Glomerular visceral epithelial cell (primary cell): ENCODE measurements around the gene APCDD1L.

ENCODE experiments used
- DNase-seq: peaks from one replicate; pipeline ENCODE4 v3.0.0-alpha.2; 2016; ENCODE audit errors: extremely low spot score

Gene APCDD1L

DNA sequence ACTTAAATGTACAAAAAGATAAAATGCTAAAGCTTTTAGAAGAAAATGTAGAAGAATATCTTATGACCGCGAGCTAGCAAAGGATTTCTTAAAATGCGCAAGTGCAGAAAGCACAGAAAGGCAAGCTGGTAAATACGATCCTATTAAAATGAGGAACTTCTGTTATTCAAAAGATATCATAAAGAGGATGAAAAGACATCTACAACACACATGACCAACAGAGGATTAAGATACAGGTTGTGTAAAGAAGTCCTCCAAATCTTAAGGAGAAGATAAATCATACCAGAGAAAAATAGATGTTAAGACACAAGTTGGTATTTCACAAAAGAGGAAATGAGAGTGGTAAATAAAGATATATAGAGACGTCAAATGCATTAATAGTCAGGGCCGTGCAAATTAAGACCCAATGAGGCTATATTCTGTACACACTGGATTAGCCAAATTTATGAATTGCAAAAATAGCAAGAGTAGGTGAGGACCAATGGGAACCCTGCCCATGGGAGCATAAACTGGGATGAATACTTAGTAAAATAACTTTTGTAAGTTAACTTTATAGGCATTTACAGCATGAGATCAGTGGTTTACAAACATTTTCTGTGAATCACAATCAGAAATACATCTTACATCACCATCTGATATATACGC is 23.0 kb downstream of the APCDD1L start:
- DNase-seq: no peak

DNA sequence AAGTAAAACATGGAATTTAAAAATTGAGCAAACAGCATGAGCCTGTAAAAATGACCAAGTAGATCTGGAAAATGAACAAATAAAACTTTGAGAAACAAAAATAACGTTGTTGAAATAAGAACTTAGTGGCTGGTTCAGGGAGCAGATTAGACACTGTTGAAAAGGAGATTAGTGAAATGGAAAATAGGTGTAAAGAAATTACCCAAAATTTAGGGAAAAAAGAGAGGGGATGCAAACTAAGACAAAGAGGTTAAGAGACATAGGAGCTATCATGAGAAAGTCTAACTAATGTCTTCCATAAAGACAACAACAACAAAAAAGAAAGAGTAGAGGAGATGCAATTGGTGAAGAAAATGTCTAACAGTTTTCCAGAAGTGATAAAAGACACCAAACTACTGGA is 29.0 kb downstream of the APCDD1L start:
- no peak for DNase-seq

DNA sequence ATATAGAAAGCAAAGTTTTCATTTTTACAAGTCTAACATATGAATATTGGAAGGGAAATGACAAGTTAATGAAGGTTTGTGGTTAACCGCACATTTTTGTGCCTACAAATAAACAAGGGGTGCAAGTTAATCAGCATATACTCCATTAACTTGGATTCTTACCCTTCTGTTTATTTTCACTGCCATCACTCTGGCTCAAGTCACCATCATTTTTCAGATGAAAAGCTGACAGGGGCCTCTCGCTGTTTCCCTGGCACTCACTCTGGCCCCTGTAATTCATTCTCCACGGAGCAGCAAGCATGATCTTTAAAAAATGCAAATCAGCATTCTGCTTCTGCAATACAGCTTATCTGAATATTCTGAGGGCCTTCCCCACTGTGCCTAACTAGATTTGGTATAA is 29.8 kb downstream of the APCDD1L start:
- no peak for DNase-seq

DNA sequence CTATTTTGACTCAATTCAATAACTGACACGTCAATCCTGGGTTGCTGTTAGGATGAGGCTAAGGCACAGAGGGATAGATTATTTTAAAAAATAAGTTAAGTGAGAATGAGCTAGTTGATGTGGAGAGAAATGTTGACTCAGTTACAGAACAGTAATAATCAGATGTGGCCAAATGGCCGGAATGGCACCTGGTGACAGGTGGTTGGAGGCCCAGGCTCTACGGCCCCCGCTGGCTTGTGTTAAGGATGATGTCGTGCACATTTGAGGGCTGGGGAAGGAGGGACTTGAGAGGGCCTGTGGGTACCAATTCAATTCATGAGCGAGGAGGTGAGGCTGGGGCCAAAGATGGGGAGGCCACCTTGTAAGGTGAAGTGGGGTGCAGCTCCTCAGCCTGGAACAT is 31.7 kb downstream of the APCDD1L start:
- no peak for DNase-seq

DNA sequence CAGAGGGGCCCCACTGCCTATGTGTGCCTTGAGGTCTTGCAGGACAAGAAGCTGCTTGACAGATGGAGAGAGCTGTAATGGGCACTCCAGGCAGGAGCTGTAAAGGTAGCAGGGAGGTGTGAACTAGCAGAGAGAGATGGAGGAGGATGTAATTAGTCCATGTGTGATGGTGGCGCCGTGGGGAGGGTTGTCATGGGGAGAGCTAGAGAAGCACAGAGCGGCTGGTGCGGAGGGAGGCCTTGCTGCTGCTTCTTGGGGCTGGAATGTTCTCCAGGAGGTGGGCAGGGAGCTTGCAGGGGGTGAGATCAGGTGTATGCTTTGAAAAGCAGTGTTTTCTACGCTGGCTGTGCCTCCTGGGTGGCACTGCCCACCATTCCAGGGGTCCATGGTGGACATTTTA is 32.1 kb downstream of the APCDD1L start:
- no peak for DNase-seq

DNA sequence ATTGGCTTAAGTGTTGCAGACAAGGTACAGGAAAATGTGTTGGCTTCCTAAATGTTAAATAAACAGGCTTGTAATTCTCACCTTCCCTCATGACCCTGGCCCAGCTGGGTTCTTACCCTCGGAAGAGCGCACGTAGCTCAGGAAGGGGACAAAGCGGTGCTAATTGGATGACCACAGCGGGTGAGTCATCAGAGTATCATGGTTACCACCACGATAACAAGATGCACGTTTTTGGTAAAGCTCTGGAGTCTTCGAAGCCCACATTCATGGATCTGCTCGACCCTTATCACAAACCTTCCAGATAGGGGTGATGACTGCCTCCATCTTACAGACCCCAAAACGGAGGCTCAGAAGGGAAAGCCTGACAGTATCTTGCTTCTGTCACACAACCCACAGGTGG is 32.8 kb downstream of the APCDD1L start:
- DNase-seq: peak; percentile 42

DNA sequence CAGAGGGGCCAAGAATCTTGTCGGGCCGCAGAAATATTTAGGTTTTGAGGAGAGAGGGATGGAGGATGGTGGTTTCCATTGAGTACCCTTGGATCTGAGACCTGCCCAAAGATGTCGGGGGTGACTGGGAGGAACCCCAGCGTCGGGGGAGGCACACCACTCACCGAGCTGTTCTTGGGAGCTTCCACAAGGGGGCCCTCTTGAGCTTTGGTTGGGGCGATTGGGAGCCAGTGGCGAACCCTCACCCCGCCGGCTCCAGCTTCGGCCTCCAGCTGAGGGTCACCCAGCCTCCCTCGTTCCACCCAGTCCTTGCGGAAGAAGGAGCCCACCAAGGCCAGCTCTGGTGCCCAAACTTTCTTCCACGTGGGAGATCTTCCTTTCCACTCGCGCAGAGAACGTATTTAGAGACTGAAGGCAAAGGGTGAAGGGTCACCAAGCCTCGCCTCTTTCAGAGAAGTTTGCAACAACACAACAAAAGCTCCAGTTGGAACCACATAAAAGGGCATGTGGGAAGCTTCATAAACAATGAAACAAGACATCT is 33.6 kb downstream of the APCDD1L start:
- DNase-seq: peak; percentile 42

DNA sequence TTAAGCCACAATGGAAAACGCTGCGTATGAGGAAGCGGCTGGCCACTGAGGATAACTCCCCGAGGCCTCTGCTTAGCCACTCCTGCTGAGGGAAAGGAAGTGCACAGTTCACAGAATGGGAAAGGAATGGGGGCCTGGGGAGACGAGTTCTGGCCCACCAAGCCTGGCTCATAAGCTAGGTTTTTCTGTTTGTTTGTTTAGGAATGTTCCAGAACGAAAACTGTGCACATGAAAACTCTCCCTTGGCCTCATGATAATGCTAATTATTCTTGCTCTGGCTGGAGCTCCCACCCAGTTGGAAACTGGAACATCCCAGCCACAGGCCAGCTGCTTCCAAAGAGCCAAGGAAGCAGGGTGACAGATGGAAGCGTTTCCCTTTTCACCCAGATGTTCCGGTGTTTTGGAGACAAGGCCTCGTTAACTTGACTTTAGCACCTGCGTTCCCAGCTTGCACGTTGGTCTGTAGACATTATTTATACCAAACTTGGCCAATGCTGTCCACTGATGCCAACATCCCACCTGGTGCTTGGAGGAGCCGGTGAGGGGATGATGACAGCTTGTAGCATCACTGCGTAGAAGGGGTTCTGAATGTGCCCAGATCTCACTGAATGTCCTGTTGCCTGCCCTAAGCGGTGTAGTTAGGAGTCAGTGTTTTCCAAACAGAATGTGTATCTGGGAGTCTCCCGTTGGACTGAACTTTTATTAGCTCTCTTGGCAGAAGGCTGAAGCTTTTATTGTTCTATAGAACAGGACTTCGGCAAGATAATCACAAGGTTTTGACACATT is 34.5 kb downstream of the APCDD1L start:
- no peak for DNase-seq

DNA sequence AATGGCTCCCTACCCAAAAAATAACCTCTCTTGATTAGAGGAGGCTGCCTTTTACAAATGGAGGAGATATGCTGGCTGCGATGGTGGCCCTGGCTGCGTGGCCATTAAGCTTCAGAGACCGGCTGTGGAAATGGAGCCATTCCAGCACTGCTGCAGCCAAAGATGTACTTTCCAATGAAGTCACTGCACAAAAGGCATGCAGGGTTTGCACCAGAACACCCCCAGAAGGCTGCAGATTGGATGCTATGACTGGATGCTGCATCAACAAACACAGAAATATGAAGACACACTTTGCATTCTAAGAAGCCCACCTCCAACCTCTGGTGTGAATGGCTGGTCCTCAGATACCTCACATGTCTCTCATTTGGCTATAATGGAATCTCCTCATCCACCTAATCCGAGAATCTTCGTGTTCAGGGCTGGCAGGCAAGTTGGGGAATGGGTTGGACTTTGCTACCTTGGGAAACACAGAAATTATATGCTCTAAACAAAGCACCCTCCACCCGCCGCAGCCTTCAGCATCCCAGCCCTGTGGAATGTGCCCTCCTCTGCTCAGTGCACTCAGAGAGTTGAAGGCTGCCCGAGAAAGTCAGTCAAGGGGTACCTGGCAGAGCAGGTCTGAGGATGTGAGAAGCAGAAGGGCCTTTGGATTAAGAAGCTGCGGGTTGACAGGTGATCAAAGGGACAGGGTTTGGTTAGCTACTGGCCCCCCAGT is 35.3 kb downstream of the APCDD1L start:
- no peak for DNase-seq

DNA sequence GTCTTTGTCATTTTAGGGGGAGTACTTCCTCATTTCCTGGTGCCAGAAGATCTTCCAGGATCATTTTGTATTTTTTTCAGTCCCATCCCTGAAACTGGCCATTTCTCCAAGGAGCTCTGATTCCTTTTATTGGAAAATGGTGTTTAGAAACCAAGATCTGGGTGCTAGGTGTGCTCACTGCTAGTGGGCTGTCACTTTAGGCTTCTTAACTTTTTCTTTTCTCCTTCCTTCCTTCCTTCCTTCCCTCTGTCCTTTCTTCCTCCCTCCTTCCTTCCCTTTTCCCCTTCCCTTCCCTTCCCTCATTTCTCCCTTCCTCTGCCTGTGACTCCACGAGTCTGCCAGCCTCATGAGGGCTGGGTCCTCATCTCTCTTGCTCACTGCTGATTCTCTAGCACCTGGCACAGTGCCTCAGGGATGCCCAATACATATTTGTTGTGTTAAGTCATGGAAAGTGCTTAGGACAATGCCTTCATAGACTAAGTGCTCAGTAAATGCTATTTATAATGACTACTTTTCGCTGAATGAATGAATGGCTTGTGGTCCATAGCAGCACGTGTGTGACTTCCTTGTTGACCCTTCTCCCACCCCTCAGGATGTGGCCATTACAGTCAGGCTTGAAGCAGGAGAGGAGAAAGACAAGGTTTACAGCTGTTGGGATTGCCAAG is 36.9 kb downstream of the APCDD1L start:
- DNase-seq: peak; percentile 54

DNA sequence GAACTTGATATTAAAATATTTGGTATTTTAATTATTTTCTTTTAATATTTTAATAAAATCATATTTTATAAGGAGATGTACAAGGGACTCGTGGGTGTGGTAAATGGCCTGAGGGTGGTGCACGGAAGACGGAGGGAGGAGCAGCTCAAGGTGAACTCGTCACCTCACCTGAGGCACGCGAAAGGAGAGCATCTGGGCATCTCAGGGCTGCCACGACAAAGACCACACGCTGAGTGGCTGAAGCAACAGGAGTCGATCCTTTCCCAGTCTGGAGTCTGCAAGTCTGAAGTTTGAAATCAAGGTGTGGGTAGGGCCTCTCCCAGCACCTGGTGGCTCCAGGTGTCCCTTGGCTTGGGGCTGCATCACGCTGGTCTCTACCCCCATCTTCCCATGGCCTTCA is 39.7 kb downstream of the APCDD1L start:
- DNase-seq: no peak

DNA sequence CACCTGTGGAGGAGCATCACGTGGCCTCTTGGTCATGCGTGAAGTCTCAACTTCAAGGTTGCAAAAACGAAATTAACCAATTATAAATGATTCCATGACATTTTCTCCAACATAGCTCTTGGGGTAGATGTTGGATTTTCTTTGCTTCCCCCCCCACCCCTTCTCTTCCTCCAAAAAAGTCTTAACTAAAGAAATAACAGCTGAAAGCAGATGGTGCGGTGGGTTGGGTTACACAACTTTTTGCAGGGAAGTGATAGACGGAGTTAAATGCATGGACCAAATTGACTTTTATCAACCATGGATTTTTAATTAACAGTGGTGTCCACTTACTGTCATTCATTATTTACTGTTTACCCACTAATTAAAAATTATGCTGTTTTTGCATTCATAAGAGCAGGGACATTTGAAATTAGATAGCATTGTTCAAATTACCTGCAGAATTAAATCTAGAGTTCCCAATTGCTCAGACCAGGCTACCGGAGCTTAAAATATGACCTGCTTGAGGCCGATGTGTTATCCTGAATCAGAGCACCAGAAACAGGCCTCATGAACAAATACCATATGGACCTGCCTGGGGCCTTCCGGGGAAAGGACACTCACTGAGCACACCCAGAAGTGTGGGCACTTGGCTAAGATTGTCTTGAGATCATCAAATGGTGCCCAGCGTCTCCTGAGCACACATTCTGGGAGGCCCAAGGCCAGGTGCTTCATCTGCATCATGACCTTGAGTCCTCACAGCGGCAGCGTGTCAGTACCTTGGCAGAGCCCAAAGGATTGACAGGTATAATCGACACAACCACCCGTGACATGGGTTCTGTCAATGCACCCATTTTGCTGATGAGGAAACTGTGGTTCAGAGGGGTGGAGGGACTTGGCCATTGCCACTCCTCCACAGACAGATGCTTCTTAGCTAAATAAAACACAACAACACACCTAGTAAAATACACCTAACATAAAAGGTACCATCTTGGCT is 41.5 kb downstream of the APCDD1L start:
- DNase-seq: no peak

DNA sequence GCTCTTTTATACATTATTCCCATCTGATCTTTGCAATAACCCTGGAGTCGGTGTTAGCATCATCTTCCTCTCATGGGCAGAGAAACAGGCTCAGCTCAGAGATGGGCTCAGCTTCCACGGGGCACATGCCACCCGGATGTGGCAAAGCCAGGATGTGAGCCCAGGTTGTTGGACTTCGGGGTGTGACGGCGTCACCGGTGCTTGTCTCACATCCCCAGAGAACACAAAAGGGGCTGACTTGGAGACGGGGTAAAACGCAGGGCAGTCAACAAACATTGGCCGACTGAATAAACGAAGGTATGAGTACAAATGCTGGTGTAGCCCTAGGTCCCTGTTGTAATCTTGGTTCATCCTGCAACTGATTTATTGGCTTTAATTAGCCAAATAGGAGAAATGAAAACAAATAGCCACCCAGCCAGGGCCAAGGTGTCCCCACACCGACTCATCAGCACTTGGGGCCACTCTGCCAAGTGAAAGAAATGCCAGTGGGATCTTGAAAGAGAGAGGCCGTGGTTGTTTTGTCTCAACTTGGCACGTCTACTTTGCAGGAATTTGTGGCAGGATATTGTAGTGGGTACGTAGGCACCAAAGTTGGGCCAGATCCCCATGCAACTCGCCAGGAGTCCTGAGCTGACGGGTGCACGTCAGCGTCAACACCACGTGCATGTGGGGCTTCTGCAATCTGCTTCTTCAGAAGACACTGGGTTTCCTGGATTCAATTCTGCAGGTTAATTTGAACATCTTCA is 42.8 kb downstream of the APCDD1L start:
- no peak for DNase-seq

DNA sequence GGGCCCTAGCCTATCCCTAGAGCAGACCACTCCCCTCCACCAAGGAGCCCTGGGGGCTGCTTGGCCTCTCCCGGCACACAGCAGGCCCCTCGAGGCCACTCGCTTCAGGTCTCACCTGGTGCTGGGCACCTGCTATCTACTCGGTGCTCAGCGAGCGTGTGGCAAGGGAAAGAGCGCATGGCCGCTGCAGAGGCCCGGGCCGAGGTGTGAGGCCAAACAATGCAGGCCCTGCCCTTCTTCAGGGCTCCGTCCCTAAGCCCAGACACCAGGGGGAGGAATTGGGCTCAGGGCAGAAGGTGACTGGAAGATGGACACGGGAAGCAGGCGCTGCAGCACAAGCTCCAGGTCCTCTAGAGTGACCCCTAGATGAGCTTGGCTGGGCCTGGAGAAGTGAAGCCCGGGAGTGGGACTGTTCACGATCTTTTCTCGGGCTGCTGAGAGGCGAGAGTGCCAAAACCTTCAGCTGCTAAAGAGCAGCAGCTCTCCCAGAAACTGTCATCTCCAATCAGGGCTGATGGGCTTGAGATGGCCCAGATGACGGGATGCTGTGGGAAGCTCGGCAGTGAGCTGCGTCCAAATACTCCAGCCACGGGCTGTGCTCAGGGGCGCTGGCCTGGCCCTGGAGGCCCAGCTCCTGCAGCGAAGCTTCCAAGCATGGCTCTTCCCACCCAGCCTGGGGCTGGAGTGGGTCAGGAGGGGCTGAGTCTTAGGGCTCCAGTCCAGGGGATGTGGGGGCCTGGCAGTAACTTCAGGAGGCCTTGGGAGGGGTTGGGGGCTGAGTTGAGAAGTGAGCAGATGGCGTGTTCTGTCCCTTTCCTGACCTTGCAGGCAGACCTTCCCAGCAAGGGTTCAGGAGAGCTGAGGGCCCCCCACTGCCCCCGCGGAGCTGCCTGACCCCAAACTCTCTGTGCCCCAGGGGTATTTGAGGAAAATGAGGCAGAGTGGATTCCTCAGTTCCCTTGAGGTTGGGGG is 43.7 kb downstream of the APCDD1L start:
- DNase-seq: no peak

DNA sequence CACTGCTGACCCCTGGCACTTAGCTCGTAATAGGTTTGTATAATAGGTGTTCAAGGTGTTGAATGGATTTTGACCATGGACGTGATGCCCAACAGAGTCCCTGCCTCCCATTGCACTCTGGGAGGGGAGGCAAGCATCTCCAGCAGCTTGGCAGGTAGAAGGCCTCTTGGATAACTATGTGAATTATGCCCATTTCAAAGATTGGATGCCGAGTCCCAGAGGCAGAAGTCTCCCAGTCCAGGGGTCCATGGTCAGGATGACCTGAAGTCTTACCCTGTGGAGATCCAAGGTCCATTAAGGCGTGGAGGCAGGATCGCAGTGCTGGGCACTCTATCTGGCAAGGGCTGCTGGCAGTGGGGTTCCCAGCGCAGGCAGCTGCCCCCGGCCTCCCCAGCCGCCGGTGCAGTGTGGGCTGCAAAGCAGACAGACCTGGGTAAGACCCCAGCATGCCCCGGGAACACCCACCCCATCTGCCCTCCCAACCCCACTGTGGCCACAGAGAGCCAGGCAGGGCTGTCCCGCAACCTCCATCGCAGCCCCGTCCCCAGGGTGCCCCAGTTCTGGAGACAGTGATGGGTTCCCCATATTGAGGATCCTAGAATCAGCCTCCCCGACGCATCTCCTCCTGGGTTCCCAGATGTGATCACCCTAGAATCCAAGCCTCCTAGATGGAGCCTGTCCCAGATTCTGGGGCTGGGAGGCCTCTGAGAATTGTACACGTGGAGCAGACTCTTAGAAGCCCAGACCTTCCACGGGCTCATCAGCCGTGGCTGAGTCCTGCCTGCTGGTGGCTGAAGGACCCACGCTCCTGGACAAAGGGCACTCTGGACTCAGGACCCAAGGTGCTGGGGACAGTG is 44.6 kb downstream of the APCDD1L start:
- no peak for DNase-seq

DNA sequence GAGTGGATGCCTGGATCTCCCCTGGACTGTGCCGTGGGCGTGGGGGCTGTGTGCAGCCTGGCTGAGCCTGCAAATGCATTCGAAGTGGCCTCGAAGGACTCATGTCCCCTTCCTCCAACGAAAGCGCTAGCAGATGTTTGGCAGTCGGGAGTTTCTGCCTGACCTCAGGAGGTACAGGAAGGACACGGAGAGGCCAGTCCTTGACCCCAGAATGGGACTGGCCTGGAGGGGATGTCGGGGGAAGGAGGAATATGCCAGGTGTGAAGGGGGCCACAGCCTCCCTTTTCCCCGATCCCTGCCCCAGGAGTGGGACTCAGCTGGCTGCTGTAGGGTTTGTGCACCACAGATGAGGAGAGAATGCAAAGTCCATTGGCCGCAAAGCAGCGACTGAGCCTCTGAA is 45.6 kb downstream of the APCDD1L start:
- DNase-seq: no peak

DNA sequence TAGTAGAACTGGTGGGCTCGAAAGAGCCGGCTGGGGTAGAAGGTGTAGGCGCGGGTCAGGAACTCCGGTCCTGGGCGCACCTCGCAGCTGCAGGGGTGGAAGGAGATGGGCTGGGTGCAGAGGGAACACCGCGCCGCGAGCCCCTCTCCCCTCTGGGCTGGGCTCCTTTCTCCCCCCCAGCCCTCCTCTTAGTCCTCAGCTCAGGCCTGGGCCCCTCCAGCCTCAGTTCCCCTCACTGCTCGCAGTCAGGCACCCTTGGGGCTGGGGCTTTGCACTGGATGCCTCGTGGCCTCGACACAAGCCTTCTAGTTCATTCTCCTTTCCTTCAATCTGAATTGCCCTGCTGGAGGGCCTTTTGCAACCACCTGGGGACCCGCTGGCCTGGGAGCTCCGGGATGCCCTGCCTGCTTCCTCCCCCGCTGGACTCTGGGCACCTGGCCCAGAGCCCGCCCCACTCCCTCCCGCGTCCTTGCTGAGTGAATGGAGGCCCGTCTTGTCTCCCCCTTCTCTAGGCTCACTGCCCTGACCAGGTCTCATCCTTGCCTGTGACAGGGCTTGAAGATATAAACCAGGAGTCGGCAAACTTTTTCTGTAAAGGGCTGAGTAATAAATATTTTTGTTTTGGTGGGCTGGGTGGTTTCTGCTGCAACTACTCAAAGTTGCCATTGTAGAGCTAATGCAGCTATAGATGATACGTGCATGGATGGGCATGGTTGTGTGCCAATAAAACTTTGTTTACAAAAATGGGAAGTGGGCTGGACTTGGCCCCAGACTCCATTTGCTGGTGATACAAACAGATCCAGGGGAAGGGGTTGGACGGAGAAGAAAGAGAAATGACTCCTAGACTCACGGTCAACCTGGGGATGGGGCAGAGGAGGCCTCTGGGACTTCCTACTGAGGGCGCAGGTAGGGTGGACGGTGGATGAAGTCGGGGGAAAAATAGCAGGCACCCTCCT is 47.3 kb downstream of the APCDD1L start:
- no peak for DNase-seq
